CD4-positive, alpha-beta T cell treated with Interferon gamma for 1 hour (primary cell): ENCODE data around the gene MORN5.
"Not testable (repeated sequence)": the region's sequence is repeated elsewhere in the genome, so short reads cannot be mapped to it uniquely, and the experiment has no call there.

Experiments used
- DNase-seq: peaks from one replicate; pipeline ENCODE4 v3.0.0-alpha.2; 2020

Gene MORN5

GRCh38 chr9:122159026-122159924 lies at the start of gene MORN5, which contains the start of gene NDUFA8:
TSS of gene MORN5 (plus strand) at chr9:122159908. CDS start at chr9:122159973, 65 bp downstream.
TSS of gene NDUFA8 (minus strand) at chr9:122159779. CDS start at chr9:122159677, 102 bp downstream.
- DNase-seq = peak; percentile 97

GRCh38 chr9:122110100-122110833 lies 49.4 kb upstream of the MORN5 start:
- DNase-seq = no peak

DNA sequence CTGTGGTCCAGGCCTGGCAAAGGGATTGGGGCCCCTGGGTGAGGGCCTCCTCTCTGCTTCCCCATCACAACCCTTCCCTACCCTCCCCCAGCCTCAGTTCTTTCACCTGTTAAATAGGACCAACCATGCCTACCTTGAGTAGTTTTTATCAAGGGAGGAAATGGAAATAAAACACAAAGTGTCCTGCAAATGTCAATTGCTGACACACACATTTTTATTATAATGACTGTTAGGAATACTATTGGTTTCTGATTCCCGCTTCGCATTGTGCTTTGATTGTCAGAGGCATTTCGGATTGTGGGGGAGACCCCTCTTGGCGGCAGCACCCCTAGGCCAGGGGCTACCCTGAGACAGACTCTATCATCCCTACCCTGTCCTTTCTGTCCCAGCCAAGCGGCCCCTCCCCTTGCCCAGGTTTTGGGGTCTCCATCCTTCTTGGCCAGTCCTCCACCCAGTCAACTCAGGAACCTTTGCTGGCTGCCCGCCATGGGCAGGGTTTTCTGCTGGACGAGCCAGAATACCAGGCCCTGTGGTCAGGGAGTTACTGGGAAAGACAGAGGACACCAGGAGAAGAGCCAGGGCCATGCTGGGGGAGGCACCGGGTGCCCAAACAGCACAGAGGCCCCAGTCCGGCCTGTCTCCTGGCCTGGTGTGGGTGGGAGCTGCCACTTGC lies 48.2 kb upstream of the MORN5 start:
- no peak for DNase-seq

- DNase-seq = no peak
These were observed 47.5 kb upstream of the MORN5 start for GRCh38 chr9:122112238-122112637.

GRCh38 chr9:122113574-122113973 lies 46.1 kb upstream of the MORN5 start:
- DNase-seq = no peak

DNA sequence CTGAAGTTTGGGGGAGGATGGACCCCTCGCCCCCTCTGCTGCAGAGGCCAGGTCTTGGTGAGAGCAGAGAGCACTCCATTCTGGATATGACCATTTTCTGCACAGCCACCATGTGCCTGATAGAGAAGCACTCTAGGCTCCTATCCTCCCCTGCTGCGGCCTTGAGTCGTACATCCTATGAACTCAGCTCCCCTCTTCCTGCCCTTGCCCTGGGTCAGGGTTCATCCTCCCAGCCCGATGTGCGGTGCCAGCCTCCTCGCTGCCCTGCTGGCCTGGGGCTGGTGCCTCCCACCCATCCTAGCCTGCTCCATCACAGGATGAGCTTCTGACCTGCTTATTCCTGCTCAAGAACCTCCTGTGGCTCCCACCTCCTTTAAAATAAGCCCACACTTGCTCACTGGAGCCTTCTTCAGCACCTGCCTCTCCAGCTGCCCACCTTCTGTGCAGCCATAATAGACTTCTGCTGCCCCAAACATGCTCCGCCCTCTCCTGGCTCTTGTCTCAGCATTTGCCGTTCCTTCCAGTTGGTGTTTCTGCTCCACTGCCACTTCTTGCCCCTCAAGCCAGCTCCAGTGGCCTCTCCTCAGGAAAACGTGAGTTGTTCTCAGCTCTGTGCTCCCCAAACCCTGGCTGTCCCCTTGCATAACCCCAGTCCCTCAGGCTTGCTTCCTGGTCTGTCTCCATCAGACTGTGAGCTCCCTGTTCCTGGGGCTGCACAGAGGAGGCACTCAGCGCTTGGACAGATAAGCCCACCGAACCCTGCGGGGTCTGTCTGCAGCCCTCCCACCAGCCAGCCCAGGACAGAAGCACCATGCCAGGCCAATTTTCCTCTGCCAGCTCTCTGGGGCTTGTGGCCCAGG lies 44.3 kb upstream of the MORN5 start:
- DNase-seq = no peak

DNA sequence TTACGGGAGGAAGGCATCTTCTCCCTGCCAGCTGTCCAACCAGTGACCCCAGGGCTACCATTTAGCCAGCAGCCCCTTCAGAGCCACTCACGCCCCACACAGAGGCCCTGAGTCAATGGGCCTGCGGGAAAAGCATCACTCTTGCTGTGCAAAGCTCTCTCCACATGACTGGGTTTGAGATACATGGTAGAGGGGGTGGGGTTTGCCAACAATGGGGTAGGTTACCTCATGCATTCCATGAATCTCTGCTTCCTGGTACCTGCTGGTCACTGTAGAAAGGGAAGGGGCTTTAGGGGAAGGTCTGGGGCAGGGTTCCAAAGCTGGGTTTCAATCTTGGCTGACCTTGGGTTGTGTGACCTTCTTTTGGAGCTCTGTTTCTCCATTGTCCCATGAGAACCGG lies 43.7 kb upstream of the MORN5 start:
- no peak for DNase-seq

- DNase-seq = no peak
These were observed 43.1 kb upstream of the MORN5 start for GRCh38 chr9:122116448-122117173.

DNA sequence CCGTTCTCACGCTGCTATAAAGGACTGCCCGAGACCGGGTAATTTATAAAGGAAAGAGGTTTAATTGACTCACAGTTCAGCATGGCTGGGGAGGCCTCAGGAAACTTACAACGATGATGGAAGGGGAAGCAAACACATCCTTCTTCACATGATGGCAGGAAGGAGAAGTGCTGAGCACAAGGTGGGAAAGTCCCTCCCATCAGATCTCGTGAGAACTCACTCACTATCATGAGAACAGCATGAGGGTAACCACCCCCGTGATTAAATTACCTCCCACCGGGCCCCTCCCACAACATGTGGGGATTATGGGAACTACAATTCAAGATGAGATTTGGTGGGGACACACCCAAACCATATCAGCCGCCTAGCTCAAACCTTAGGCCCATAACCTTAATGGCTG lies 42.5 kb upstream of the MORN5 start:
- DNase-seq = not testable (repeated sequence)

- DNase-seq = no peak
These were observed 41.2 kb upstream of the MORN5 start for GRCh38 chr9:122118343-122119165.

- DNase-seq = no peak
These were observed 40.6 kb upstream of the MORN5 start for GRCh38 chr9:122119166-122119521.

- no peak for DNase-seq
These were observed 40.0 kb upstream of the MORN5 start for GRCh38 chr9:122119721-122120120.

DNA sequence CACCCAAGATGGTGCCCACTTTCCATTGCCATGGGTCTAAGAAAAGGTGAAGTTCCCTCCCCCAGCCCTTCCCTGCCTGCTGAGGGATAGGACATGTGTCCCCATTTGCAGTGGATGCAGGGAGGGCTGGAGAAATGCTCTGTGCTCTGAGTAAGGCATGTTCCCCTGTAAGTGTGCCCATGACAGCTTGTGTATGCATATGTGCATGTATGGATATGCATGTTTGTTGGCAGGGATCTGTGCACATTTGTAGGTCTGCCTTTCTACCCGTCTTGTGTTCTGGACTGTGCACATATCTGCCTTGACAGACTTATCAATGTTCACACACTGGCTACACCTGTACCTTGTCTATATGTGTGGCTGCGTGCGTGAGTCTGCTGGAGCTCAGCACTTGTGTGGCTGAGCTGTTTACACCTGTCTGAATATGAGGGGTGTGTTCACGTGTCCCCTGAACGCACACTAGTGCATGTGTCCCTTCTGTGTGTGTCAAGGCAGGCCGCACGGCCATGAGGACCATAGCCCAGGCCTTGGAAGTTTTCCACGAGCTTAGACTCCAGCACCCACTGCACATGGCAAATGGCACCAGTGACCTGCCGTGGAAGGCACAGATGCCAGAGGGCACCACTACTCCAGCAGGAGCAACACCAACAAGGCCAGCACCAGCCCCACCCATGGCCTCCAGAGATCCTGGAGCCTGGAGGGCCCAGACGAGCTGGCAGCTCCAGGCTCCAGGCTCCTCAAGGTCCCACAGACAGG lies 39.2 kb upstream of the MORN5 start:
- no peak for DNase-seq

DNA sequence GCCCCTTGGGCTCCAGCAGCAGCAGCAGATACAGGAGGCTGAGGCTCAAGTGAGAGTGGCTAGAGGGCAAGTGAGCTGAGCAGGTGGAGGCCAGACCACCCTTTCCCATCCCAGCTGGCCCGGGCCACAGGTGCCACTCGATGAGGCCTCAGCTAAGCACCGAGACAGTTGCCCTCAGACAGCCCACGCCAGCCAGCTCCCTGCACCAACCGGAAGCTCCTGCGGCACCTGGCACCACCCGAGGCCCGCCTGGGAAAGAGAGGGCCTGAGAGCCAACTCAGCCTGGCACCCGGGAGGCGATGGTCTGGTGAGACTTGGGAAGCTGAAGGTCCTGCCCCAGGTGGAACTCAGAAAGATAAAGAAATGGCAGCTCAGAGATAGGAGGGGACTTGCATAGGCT lies 38.3 kb upstream of the MORN5 start:
- DNase-seq = no peak

DNA sequence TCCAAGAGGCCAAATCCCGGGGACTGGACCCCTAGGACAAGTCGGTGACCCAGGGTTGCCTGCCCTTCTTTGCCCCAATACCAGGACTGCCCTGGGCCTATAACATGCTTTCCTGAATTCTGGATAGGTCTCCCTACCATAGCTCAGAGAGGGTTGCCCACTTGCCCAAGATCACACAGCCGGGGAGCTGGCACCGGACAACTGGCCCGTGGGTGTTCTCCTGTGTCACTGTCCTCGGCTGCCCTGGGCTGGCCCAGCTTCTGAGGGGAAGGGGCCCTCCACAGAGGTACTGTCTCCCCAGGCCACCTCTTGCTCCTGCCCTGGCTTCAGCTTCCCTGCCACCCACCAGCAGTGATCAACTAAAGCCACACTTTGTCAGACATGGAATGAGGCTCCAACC lies 37.8 kb upstream of the MORN5 start:
- no peak for DNase-seq

GRCh38 chr9:122122468-122122867 lies 37.2 kb upstream of the MORN5 start:
- no peak for DNase-seq

DNA sequence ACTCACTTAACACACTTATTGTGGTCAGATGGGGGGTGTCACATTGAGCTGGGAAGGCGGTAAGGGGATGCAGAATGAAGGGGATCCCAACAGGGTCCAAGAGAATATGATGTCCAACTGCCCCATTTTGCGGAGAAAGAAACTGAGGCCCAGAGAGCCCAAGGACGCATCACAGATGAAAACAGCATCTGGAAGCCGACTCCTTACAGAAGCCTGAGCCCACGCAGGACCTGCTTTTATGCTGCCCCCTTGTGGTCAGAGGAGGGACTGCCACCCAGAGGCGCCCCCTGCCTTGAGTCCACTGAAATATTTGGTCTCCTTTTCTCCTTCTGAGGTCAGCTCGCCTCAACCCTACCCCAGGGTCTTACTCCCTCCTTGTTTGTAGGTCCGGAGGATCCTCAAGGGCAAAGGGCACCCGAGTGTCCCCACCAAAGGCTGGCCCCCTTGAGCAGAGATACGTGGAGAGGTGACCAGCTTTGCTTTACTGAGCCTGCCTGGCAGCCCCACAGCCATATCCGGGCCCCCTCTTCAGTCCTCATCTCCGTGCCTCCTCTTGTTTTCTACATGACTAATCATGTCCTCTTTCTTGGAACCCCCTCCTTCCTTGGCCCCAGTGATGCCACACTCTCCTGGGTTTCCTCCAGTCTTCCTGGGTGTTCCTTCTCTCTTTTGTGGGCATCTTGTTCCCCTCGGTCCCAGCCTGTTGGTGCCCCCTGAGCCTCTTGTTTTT lies 36.6 kb upstream of the MORN5 start:
- DNase-seq = peak; percentile 48

DNA sequence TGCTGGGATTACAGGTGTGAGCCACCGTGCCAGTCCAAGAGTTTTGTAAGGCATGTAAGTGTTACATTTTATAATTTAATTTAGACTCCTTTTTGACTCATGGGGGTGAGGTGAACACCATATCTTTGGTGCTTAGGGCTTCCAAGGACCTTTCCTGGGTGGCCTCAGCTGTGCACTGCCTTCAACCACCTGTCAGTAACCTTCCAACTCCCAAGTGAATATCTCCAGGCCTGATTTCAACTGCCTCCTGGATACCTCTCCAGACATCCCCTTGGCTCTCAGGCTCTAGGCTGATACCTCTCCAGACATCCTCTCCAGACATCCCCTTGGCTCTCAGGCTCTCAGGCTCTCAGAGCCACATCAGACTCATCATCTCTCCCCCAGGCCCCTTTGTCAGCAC lies 35.7 kb upstream of the MORN5 start:
- DNase-seq = no peak

GRCh38 chr9:122124528-122124927 lies 35.2 kb upstream of the MORN5 start:
- DNase-seq = no peak

DNA sequence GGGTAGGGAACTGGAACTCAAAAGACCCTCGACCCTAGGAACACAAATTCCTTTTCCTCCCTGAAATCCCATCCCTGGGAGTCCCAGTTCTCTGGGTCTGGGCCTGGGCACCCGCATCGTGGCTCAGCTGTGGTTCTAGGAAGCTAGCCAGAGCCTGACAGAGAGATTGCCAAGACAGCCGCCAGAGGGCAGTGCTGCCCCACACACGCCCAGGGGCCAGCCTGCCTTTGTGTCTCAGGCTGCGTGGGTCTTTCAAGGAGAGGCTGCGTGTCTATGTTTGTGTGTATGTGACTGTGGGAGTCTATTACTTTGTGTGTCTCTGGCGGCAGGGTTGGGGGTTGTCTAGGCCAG lies 34.6 kb upstream of the MORN5 start:
- DNase-seq = peak; percentile 69
